RWPE2 (cell line): Measurements from ENCODE around the gene DNAH2.

ENCODE experiments used
- ATAC-seq: fragments of 200-7000 bp; cut with Tn5 transposase; 3 replicates; pipeline ENCODE4 v1.9.1; 2021; ENCODE audit warnings: low read depth
- DNase-seq: peaks from one replicate; pipeline ENCODE4 v3.0.0-alpha.2; 2020; ENCODE audit warnings: low spot score
- H3K27ac ChIP-seq: fragments of 450-650 bp; 2 replicates; pipeline ENCODE4 v1.5.1; 2017; ENCODE audit warnings: mild to moderate bottlenecking; ENCODE audit not compliant: poor library complexity, severe bottlenecking
- H3K27me3 ChIP-seq: fragments of 250-450 bp; sonication (Bioruptor Pico); 2 replicates; pipeline ENCODE4 v1.5.1; 2021; ENCODE audit warnings: mild to moderate bottlenecking, moderate library complexity; ENCODE audit not compliant: insufficient read depth, poor library complexity, severe bottlenecking
- H3K36me3 ChIP-seq: fragments of 250-450 bp; sonication (Bioruptor Pico); 2 replicates; pipeline ENCODE4 v1.5.1; 2020; ENCODE audit warnings: low read depth, mild to moderate bottlenecking, moderate library complexity
- H3K4me1 ChIP-seq: fragments of 250-450 bp; sonication (Bioruptor Pico); 2 replicates; pipeline ENCODE4 v1.5.1; 2021; ENCODE audit warnings: mild to moderate bottlenecking, moderate library complexity; ENCODE audit not compliant: insufficient read depth, poor library complexity, severe bottlenecking
- H3K4me3 ChIP-seq: fragments of 250-450 bp; sonication (Bioruptor Pico); 2 replicates; pipeline ENCODE4 v1.5.1; 2021; ENCODE audit warnings: mild to moderate bottlenecking, moderate library complexity; ENCODE audit not compliant: severe bottlenecking
- H3K9me3 ChIP-seq: fragments of 250-450 bp; sonication (Bioruptor Pico); 2 replicates; pipeline ENCODE4 v1.5.1; 2021; ENCODE audit warnings: mild to moderate bottlenecking, moderate library complexity; ENCODE audit not compliant: severe bottlenecking
- CTCF ChIP-seq: fragments of 450-650 bp; IDR thresholded peaks from one replicate; pipeline ENCODE4 v1.5.1; 2017; ENCODE audit warnings: mild to moderate bottlenecking, moderate library complexity; ENCODE audit not compliant: poor library complexity, severe bottlenecking

Gene DNAH2

GRCh38 chr17:7697828-7698588 lies 19.5 kb upstream of the DNAH2 start:
- no peak for TF ChIP-seq CTCF
- H3K4me1 ChIP-seq: no peaks in the 10 kb centered on the region
- H3K27me3 ChIP-seq: no peaks in the 10 kb centered on the region
- peaks cover 38% of the 10 kb centered on the region for H3K36me3 ChIP-seq
- DNase-seq (no peak), ATAC-seq (no peak)
- H3K27ac ChIP-seq: no peak overlapping the region
- no peak overlapping the region for H3K4me3 ChIP-seq
- no peaks in the 10 kb centered on the region for H3K9me3 ChIP-seq

- H3K4me1 ChIP-seq: no peaks in the 10 kb centered on the region
- no peak overlapping the region for H3K27ac ChIP-seq
- H3K27me3 ChIP-seq: peaks cover 18% of the 10 kb centered on the region
- no peak for ATAC-seq
- TF ChIP-seq CTCF: no peak
- peaks cover 23% of the 10 kb centered on the region for H3K36me3 ChIP-seq
- H3K9me3 ChIP-seq: no peaks in the 10 kb centered on the region
- no peak for DNase-seq
- no peak overlapping the region for H3K4me3 ChIP-seq
Observed at GRCh38 chr17:7700510-7700909, 17.0 kb upstream of the DNAH2 start.

GRCh38 chr17:7701681-7702080 lies 15.9 kb upstream of the DNAH2 start:
- no peaks in the 10 kb centered on the region for H3K9me3 ChIP-seq
- TF ChIP-seq CTCF: no peak
- H3K27me3 ChIP-seq: peaks cover 30% of the 10 kb centered on the region
- no peak for DNase-seq
- ATAC-seq: no peak
- H3K4me3 ChIP-seq: no peak overlapping the region
- H3K27ac ChIP-seq: no peak overlapping the region
- no peaks in the 10 kb centered on the region for H3K4me1 ChIP-seq
- H3K36me3 ChIP-seq: peaks cover 23% of the 10 kb centered on the region

- no peaks in the 10 kb centered on the region for H3K9me3 ChIP-seq
- ATAC-seq: no peak
- TF ChIP-seq CTCF: no peak
Observed at GRCh38 chr17:7702776-7703175, 14.8 kb upstream of the DNAH2 start.

More at GRCh38 chr17:7702776-7703175, 14.8 kb upstream of the DNAH2 start:
- Histone ChIP-seq H3K36me3 (peaks cover 23% of the 10 kb centered on the region), H3K4me3 (no peak overlapping the region), H3K4me1 (no peaks in the 10 kb centered on the region), H3K27ac (no peak overlapping the region), H3K27me3 (peaks cover 37% of the 10 kb centered on the region)
- no peak for DNase-seq
